Measurements from ENCODE around the gene PXT1. TPM values are rescaled to one million over a fixed set of nuclear protein-coding genes. Genes with fewer than 3 reads are reported as not detected.
"Not testable (repeated sequence)": the region's sequence is repeated elsewhere in the genome, so short reads cannot be mapped to it uniquely, and the experiment has no call there.

The PXT1 gene
- total RNA-seq, 1 donor from 2014 or later = not detected

GRCh38 chr6:36460916-36461315, 18.3 kb upstream of the PXT1 start:
- H3K27ac Mint-ChIP-seq (ENCODE audit: unreplicated experiment) = no peak overlapping the region
- no peaks in the 10 kb centered on the region for H3K4me1 Mint-ChIP-seq (ENCODE audit: low read depth, unreplicated experiment)
- no peak for TF ChIP-seq CTCF (IDR thresholded peaks at IDR 0.05; ENCODE audit: partially characterized antibody, unreplicated experiment)
- H3K4me3 Mint-ChIP-seq (ENCODE audit: unreplicated experiment) = no peak overlapping the region
- H3K36me3 Mint-ChIP-seq (ENCODE audit: unreplicated experiment) = no peaks in the 10 kb centered on the region
- H3K27me3 Mint-ChIP-seq (ENCODE audit: unreplicated experiment) = no peaks in the 10 kb centered on the region
- no peaks in the 10 kb centered on the region for H3K9me3 Mint-ChIP-seq (ENCODE audit: unreplicated experiment)
- no peak for DNase-seq

- H3K4me1 Mint-ChIP-seq (ENCODE audit: low read depth, unreplicated experiment) = no peaks in the 10 kb centered on the region
- H3K4me3 Mint-ChIP-seq (ENCODE audit: unreplicated experiment) = no peak overlapping the region
- no peaks in the 10 kb centered on the region for H3K9me3 Mint-ChIP-seq (ENCODE audit: unreplicated experiment)
- no peaks in the 10 kb centered on the region for H3K27me3 Mint-ChIP-seq (ENCODE audit: unreplicated experiment)
- no peak for DNase-seq
- no peak overlapping the region for H3K27ac Mint-ChIP-seq (ENCODE audit: unreplicated experiment)
- no peak for TF ChIP-seq CTCF (IDR thresholded peaks at IDR 0.05; ENCODE audit: partially characterized antibody, unreplicated experiment)
- no peaks in the 10 kb centered on the region for H3K36me3 Mint-ChIP-seq (ENCODE audit: unreplicated experiment)
Measured at GRCh38 chr6:36459501-36459900, 16.8 kb upstream of the PXT1 start.

- DNase-seq = no peak
- no peak overlapping the region for H3K4me3 Mint-ChIP-seq (ENCODE audit: unreplicated experiment)
- no peaks in the 10 kb centered on the region for H3K36me3 Mint-ChIP-seq (ENCODE audit: unreplicated experiment)
- H3K4me1 Mint-ChIP-seq (ENCODE audit: low read depth, unreplicated experiment) = no peaks in the 10 kb centered on the region
- no peaks in the 10 kb centered on the region for H3K9me3 Mint-ChIP-seq (ENCODE audit: unreplicated experiment)
- no peak overlapping the region for H3K27ac Mint-ChIP-seq (ENCODE audit: unreplicated experiment)
- TF ChIP-seq CTCF (IDR thresholded peaks at IDR 0.05; ENCODE audit: partially characterized antibody, unreplicated experiment) = no peak
- H3K27me3 Mint-ChIP-seq (ENCODE audit: unreplicated experiment) = no peaks in the 10 kb centered on the region
Measured at GRCh38 chr6:36455486-36456027, 12.9 kb upstream of the PXT1 start.

- H3K27me3 Mint-ChIP-seq (ENCODE audit: unreplicated experiment); H3K9me3 Mint-ChIP-seq (ENCODE audit: unreplicated experiment); DNase-seq; H3K4me3 Mint-ChIP-seq (ENCODE audit: unreplicated experiment); H3K27ac Mint-ChIP-seq (ENCODE audit: unreplicated experiment); H3K4me1 Mint-ChIP-seq (ENCODE audit: low read depth, unreplicated experiment); H3K36me3 Mint-ChIP-seq (ENCODE audit: unreplicated experiment): not testable (repeated sequence)
Measured at GRCh38 chr6:36452897-36453296, 10.2 kb upstream of the PXT1 start.

GRCh38 chr6:36449173-36449572, 6.5 kb upstream of the PXT1 start:
- H3K4me3 Mint-ChIP-seq (ENCODE audit: unreplicated experiment); H3K36me3 Mint-ChIP-seq (ENCODE audit: unreplicated experiment); DNase-seq; H3K9me3 Mint-ChIP-seq (ENCODE audit: unreplicated experiment); H3K27ac Mint-ChIP-seq (ENCODE audit: unreplicated experiment); H3K4me1 Mint-ChIP-seq (ENCODE audit: low read depth, unreplicated experiment); H3K27me3 Mint-ChIP-seq (ENCODE audit: unreplicated experiment): not testable (repeated sequence)

GRCh38 chr6:36445621-36446020, 3.0 kb upstream of the PXT1 start:
- TF ChIP-seq CTCF (IDR thresholded peaks at IDR 0.05; ENCODE audit: partially characterized antibody, unreplicated experiment) = no peak
- no peaks in the 10 kb centered on the region for H3K36me3 Mint-ChIP-seq (ENCODE audit: unreplicated experiment)
- no peak overlapping the region for H3K4me3 Mint-ChIP-seq (ENCODE audit: unreplicated experiment)
- no peak overlapping the region for H3K27ac Mint-ChIP-seq (ENCODE audit: unreplicated experiment)
- DNase-seq = no peak
- peaks cover 8% of the 10 kb centered on the region for H3K27me3 Mint-ChIP-seq (ENCODE audit: unreplicated experiment)
- peaks cover 14% of the 10 kb centered on the region for H3K4me1 Mint-ChIP-seq (ENCODE audit: low read depth, unreplicated experiment)
- H3K9me3 Mint-ChIP-seq (ENCODE audit: unreplicated experiment) = peaks cover 4% of the 10 kb centered on the region

All from glutamatergic neuron (in vitro differentiated cells).